HG03439 (cell line): ENCODE results near the gene UBAC2.
A peak's percentile ranks its signal among the peaks of the same experiment; 100 is the strongest.

Source experiments
- ATAC-seq: cut with Tn5 transposase; IDR thresholded peaks from one replicate; pipeline ENCODE4 v1.9.1; 2021; ENCODE audit warnings: mild to moderate bottlenecking, moderate library complexity; ENCODE audit not compliant: unreplicated experiment

The UBAC2 gene

DNA sequence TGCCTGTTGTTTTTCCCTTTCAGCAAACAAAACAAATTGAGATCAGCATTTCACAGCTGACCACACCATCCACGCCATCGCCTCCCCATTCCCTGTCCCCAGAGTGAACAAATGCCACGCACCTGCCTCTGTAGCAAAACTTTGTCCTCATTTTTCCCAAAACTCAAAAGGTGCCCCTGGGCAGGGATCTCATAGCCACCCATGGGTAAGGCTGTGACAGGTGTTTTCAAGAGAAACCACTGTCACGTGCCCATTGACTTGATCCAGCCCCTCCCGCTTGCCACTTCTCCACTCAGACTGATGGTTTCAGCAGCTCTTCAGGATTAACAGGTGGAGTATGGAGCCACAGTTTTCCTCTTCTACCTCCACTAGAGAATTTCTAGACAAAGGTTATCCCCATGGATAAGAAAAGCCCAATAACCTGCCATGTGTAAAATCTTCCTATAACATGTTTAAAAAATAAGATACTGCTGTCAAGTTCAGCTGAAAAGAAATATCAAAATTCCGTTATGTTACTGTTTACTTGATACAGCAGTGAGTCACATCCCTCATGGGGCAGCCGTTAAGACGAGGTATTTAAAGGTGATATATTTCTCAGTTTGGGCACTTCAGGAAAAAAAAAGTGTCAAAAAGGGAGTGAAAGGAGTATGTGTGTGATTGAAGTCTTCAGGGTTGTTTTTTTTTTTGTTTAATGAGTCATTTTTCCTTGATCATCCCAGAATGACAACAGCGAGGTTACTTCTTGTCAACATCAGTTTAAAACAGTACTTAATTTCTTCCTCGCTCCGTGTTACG lies 170.0 kb downstream of the UBAC2 start:
- no peak for ATAC-seq

DNA sequence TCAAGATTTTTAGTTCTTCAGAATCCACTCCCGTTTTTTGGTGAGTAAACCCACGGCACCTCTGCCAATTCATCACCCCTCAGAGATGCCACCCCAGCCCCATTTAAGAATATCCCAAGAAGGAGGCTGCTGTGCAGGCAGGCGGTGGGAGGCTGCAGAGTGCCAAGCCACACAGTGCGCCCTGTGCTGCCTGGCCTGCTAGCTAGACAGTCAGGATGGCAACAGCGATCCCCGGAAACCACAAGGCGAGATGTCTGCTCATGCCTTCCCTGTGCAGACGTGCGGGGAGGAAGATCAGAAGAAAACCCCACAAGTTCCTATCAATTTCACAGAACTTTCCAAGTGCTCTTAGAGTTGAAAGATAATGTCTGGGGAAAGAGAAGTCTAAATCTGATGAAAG lies 171.3 kb downstream of the UBAC2 start:
- ATAC-seq, result no peak

DNA sequence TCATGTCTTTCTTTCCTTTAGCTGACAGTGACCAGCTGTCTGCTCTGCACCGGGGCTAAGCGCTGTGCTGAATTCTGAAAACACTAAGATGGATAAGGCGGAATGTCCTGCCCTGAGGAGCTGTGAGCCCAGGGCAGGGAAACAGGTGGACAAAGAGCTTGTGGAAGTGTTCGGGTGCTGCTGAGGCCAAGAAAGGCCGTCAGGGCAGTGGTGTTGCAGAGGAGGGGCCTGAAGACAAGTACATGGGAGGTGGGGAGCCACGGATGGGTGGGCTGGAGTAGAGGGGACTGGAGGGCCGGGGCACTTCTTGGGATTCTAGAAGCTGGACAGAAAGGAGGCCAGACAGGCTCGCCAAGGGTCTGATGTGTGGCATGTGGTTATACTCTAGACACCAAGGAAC lies 172.8 kb downstream of the UBAC2 start:
- no peak for ATAC-seq

DNA sequence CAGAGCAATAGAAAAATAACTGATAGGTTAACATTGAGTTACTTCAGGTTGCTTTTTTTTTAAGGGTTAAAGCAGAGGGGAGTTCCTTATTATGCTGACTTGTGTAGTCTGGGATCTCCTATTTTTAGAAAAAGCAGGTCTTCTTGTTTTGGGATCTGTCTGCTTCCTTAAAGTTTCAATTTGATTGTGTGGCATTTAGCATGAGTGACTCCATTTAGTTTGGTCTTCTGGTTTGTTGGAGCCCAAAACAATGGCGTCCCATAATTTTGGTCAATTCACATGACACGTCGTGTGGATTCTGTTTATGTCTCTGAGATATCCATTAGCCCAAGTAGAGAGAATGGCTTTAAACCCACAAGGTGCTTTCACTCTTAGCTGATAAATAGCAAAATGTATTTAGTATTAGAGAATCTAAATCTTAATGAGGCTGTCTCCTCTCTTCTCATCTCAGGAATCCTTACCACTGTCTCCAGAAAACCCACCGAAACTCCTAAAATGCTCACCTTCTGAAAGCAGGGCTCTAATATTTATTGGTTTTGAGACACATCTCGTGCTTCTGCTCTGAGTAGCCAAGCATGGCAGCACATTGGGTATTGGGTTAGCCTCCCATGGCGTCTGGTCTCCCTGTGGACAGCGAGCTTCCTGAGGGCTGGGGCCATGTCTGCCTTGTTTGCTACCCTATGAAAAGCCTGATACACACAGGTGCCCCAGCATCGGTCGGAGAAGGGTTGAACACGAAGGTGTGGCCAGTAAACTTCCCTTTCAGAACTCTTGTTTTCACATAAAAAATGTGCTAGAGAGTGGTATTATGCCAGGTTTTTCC lies 173.7 kb downstream of the UBAC2 start:
- no peak for ATAC-seq

DNA sequence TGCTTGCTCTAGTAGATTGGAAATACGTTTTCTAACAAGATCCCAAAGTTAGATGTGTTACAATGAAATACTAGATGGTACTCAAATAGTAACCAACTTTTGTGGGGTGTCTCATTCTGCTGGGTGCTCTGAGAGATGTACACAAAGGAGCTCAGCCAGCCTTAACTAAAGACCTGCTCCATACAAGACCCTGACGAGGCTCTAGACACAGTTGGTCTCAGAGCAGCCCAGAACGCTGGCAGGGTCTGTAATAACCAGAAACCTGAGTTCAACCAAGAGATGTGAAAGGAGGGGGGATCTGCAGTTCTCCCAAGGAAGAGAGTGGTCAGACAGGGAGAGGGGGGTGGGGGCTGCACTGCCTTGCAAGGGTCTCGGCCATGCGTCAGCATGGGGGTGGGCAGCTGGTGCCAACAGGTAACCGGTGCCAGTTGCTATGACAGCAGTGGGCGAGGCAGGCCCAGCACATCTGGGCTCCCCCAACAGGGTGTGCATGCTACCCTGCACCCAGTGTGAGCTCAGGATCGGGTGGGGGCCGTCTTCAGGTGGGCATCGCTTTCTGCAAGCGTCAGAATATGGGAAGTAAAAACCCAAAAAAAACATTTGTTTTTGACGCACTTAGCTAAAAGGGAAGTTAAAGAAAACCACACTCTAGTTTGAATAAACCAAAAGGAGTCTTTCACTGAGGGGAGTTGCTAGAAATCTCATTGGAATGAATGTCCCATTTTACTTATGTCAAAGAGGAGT lies 174.5 kb downstream of the UBAC2 start:
- ATAC-seq, result no peak

DNA sequence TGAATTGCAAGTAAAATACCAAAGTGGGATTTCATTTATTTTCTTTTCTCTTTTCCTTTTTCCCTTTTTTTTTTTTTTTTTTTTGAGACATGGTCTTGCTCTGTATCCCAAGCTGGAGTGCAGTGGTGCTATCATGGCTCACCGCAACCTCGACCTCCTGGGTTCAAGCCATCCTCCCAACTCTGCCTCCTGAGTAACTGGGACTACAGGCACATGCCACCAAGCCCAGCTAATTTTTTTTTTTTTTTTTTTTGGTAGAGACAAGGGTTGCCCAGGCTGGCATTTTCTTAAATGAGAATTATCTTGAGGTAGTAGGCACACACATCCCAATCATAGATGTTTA lies 175.1 kb downstream of the UBAC2 start:
- ATAC-seq, result peak; percentile 1

DNA sequence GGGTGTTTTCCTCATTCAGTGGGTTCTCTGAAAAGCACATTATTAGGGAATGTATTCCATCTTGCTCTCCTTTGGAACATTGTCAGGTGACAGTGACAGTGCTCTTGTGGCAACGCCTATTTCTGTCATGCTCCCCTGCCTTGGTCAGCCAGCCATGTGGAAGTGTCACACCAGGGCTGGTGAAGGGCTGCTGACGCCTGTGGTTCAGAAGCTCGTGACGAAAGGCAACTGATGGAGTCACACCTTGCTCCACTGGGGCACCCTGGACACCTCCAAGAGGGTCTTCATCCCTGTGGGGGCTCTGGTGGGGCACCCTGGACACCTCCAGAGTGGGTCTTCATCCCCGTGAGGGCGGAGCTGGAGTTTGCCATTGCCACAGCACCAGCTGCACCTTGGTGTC lies 175.5 kb downstream of the UBAC2 start:
- ATAC-seq, result peak; percentile 43

DNA sequence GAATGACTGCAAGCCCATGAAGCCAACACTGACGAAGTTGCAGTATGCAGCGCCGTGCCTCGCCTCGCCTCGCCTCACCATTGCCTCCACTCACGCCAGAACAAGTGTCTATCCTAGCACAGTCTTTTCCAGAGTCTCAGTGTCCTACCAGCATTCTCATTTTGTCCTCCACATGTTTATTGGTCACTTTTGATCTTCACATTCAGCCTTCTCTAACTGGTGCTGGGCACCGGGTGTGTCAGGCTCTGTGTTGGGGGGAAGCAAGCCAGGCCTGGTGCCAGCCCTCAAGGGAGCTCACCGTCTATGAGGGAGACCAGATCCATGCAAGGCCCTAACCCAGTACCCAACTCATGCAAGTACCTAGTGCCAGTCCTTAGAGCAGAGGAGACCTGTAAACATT lies 176.3 kb downstream of the UBAC2 start:
- no peak for ATAC-seq

DNA sequence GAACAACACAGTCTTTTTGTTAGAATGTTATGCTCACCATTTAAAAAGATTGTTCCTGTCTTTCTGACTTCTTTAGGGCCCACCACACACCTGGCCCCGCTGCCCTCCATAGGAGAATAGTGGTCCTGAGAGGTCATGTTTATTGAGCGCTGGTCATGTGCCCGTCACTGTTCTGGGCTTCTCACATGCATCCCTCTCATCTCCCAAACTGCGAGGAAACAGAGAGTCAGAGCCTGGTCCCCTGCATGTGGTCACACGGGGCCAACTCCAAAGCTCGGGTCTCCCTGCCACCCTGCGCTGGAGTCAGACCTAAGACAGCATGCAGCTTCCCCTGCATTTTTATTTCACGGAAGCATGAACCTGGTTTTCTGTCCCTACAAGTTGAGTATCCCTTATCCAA lies 177.0 kb downstream of the UBAC2 start:
- no peak for ATAC-seq

DNA sequence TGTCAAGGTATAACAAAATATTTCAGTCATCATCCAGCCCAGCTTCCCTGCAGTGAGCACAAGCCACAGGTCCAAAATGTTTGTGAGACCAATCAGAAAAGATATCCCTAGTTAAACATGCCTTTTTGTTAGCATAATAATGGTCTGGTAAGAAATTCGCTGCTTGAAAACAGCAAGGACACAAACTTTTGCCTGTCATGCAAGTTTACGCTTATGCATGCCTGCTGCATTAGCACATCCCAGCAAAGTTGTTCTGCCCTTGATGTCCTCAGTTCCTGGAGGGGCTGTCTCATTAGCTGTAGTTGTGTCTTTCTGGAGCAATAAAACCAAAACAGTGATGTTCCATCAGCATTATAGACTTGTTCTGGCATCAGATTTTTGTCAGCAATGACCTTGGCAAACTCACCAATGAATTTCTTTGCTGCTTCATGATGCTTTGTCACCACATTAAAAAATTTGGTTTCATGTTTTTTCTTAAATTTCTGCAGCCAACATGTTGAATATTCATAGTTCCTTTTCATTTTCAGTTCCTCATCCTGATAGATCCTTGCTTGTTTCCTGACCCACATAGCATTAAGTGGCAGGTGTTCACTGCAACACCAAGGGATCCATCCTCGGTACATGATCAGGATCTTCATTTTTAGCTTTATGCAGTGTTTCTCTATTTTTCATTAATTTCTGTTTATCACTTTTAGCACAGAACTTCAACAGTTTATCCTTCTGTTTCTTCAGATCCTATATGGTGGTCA lies 178.5 kb downstream of the UBAC2 start:
- no peak for ATAC-seq

DNA sequence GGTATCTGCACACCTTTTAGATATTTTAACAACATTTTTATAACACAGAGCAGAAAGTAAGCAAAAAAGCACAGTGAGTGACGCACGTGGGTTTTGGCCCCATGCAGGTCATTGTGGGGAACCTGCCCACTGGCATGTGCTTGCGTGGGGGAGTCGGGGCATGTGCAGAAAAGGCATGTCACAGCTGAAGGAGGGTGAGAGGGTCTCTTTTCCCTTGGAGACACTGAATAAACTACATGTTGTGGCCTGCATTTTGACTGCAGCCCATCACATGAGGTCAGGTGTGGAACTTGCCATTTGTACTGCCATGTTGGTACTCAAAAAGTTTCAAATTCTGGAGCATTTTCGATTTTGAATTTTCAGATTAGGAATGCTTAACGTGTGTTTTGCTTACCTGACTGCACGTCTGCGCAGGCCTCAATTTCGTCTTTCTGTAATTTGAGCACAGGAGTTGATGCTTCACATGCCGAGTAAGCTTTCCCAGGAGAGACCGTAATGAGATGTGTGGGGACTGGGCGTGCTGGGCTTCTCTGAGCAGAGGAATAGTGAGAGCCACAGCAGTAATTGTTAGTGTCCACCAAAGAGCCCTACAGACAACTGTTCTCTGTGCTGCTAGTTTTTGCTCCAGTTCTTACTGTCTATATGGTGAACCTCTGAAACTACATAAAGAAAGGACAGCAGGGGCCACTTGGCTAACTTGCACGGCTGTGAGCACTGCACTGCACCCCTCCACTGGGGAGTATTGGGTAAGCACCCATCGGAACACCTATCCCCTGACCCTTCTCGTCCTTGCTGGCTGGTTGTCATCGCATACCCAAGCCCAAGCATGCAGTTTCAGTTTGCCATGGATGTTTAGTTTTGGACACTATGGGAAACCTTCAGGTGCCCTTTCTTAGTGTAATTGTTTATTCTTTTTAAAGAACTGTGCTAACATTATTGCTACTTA lies 179.5 kb downstream of the UBAC2 start:
- ATAC-seq, result no peak

DNA sequence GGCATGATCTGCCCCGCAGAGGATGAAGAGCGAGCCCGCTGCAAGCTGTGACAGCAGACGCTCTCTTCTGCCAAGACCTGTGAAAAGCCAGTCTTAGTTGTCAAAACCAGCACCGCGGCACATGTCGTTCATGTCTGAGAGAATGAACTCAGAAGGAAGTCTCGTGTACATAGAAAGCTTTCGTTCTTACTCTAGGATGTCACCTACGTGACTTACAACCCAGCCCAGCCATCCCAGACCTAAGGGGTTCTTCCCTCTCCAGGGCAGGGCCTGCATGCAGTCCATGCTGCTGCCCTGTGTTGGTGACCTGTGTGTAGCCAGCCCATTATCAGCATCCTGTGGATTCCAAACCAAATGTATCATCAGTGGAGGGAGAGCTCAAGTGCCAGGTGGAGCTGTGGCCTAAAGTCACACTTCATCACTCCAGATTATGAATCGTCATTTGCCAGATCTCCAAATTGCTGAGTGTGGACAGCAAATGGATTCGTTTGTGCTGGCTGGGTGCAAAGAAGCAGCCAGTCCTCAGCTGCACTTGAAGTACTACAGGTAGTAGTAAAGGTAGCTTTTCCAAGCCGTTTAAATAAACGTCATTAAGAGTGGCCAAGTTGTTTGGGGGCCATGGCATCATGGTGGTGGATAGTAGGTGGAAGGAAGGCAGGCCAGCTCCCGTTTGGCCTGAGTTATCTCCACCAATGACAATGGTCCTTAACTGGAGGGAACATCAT lies 180.4 kb downstream of the UBAC2 start:
- ATAC-seq, result peak; percentile 78

DNA sequence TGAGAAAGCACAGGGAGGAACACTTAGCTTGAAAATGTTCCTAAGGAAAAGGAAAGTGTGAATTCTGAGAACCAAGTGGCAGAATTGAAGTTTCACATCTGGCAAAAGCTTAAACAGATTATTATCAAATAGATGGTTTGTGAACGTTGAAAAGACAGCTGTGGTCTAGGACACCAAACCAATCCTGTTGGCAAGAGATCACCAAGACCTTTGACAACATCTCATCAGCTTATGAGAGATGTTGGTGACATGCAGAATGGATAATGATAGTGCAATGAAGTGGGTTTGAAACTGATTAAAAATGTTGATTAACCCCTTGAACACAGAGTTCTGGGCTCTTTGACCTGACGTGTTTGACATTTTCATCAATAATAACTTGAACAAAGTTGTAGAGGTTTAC lies 181.1 kb downstream of the UBAC2 start:
- no peak for ATAC-seq

DNA sequence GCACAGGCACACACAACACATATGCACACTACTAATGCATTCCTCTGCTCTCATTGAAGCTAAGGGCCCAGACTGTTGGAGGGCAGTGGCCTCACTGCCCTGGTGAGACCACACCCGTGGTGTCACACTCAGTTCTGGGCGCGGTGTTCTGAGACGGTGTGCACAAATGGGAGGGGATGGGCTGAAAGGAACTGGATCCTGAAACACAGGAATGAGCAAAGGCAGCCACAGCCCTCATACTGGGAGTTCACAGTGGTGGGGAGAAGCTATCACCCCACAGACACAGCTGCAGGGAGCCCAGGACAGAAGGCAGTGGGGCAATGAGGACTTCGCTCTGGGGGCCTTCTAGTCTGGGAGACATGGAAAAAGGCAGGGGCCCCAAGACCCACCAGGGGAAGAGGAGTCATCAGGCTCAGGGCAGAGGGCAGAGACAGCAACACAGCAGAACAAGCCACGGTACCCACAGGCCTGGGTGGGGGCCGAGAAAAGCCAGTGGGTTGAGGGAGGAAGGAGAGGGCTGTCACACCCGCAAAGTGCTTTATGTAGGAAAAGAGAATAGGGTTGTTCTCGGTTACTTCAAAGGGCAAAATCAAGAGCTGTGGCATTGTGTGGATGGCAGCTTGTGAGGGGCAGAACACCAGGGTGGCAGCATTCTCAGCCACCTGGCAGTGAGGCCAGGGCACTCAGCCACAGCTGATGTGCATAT lies 181.9 kb downstream of the UBAC2 start:
- ATAC-seq, result no peak

DNA sequence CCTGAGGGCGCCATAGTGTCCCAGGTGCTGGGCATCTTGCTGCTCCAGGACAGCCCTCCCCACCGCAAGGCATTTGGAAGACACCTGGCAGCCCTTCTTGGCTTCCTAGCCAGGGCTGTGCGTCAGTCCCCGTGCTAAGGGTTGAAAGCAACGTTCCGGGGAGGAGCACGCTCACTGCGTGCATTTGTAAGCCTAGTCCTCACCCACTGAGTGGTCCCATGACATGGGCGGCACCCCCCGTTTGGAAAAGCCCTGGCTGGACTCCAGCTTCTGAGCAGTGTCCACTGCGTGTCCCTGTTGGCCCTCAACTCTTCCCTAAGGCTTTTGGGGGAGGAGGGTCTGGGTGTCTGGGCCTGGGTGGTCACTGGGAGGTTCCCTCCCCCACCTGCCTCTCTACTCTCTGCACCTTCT lies 182.9 kb downstream of the UBAC2 start:
- ATAC-seq, result no peak

DNA sequence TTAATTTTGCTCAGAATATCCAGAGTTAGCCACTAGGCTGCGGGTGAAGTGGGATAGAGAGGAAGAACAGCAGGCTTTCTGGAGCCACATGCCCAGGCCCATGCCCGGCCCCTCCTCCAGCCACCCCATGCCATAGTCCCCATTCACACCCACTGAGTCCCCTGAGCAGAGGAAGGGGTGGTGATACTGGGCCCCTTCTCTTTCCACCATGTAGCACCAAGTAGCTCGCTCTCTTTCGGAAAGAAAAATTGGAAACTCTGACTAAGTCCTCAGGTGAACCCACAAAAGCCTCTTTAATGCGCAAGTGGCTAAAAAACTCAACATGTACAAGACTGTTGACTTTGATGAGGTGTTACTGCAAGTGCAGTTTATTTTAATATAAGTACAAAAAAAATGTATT lies 183.3 kb downstream of the UBAC2 start:
- ATAC-seq, result no peak

DNA sequence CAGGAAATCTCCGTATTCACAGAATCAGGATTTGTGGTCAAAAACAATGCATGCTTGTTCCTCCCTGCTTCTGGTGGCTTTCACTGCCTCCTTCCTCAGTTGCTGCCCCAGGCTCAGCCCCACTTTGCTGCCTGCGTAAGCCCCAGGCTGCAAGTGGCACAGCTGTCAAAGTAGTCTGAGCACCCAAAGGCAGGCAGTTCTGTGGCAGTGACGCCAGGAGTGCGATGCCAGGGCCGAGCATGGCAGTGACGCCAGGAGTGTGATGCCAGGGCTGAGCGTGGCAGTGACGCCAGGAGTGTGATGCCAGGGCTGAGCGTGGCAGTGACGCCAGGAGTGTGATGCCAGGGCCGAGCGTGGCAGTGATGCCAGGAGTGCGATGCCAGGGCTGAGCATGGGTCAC lies 183.8 kb downstream of the UBAC2 start:
- no peak for ATAC-seq

DNA sequence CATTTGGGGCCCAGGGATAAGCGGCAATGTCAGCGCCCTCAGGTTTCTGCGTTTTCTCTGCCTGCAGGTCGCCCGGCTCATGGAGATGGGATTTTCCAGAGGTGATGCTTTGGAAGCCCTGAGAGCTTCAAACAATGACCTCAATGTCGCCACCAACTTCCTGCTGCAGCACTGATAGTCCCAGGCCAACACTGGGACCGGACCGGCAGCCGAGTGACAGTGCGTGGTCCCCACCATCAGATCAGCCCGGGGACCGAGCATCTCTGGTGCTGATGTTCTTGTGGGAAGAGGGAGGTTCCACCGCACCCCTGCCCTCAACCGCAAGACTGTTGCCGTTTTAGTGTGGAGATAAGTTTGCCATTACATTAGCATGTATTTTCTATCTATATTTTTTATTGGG lies 184.5 kb downstream of the UBAC2 start:
- ATAC-seq, result no peak

DNA sequence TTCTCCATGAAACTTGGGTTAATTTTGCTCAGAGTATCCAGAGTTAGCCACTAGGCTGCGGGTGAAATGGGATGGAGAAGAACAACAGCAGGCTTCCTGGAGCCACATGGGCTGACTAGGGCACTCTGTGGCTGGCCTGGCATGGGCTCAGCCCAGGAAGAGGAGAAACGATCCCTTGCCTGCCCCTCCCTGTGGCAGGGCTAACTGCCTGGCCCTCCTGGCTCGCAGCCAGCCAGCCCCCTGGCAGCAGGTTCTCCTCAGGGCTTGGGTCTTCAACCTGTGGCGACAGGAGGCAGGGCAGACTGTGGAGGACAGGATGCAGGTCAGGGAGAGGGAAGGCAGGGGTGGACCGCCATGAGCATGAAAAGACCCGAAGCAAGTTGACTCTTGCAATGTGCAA lies 185.3 kb downstream of the UBAC2 start:
- ATAC-seq, result no peak
